ENCODE measurements around the gene NKD1. TPM values are rescaled to one million over a fixed set of nuclear protein-coding genes. Genes with fewer than 3 reads are reported as not detected.

NKD1 gene
- total RNA-seq, 1 donor = under 0.01 TPM

DNA sequence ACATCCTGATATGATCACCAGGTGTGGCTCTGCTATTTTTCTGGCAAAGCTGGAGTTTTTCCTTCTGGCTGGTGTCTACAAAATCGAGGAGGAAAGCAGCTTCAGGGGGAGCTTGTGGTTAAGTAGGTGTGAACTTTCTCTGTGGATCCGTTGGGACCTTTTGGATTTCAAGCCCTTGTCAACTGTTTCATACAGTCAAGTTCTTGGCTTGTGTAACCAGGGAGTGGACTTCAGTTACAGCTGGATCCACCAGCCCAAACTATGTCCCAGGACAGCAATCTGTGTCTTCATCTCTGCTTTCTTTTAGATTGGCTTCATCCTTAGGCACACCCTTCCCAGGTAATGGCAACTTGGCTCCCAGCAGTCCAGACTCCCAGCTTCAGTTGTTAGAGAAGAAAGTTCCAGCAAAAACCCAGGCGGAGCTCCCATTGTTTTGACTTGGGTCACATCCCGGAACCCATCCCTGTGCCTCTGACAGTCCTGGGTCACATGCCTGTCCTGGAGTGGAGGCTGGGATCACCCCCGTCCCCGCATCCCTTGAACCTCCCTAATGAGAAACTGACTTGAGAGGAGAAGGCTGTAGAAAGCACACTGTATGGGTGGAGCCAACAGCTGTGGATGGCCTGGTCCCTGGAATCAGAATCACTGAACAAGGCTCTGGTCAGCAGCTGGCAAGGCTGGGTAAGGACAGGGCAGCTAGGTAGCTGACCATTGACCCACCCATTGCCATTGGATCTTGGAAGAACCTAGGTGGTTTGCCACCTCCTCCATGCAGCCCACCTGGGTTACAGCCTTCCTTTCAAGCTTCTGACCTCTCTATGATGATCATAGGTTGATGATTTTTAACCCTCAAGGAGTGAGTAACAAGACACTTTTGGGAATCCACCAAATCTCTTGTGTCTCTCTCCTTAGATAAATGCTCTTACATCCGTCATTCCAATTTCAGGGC is 18.1 kb downstream of the NKD1 start:
- no peaks in the 10 kb centered on the region for H3K27me3 ChIP-seq (ENCODE audit: insufficient read depth, low read length)
- H3K36me3 ChIP-seq (ENCODE audit: insufficient read depth, low read length) = no peaks in the 10 kb centered on the region
- no peak for TF ChIP-seq CTCF (IDR thresholded peaks at IDR 0.05; ENCODE audit: extremely low read depth, low read depth, low read length)
- DNase-seq (ENCODE audit: insufficient read length, low spot score, missing footprints) = no peak
- no peaks in the 10 kb centered on the region for H4K20me1 ChIP-seq (ENCODE audit: insufficient read depth, low read length)
- H3K4me2 ChIP-seq (ENCODE audit: insufficient read depth, low read length) = no peak overlapping the region
- no peaks in the 10 kb centered on the region for H3K9me3 ChIP-seq (ENCODE audit: low read depth, low read length)
- H2AFZ ChIP-seq (ENCODE audit: low read length) = no peak overlapping the region
- H3K4me1 ChIP-seq (ENCODE audit: insufficient read depth, low read length) = no peaks in the 10 kb centered on the region
- no peak overlapping the region for H3K4me3 ChIP-seq (ENCODE audit: insufficient read depth, low read length)
- no peaks in the 10 kb centered on the region for H3K79me2 ChIP-seq (ENCODE audit: insufficient read depth, low read length)
- H3K27ac ChIP-seq (ENCODE audit: low read depth, low read length) = no peak overlapping the region

DNA sequence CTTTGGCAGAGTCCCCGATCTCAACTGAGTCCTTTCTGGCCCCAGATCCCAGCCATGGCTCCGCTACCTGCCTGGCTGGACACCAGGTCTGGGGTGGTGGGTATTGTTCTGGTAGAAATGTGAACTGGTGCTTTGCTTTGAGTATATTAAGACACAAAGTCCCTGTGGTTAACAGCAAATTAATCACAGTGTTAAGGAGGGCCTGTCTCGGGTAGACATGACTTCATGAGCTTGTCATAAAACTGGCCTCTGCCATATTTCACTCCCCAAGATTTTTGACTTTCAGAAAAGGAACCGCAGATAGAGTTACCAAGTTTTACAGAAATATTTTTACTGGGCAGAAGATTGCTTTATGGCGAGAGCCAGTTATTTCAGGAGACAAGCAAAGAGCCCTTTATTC is 19.5 kb downstream of the NKD1 start:
- Histone ChIP-seq H4K20me1 (ENCODE audit: insufficient read depth, low read length) (no peaks in the 10 kb centered on the region), H3K79me2 (ENCODE audit: insufficient read depth, low read length) (no peaks in the 10 kb centered on the region), H3K4me1 (ENCODE audit: insufficient read depth, low read length) (no peaks in the 10 kb centered on the region), H3K27me3 (ENCODE audit: insufficient read depth, low read length) (no peaks in the 10 kb centered on the region), H3K4me3 (ENCODE audit: insufficient read depth, low read length) (no peak overlapping the region), H2AFZ (ENCODE audit: low read length) (no peak overlapping the region), H3K9me3 (ENCODE audit: low read depth, low read length) (no peaks in the 10 kb centered on the region), H3K36me3 (ENCODE audit: insufficient read depth, low read length) (no peaks in the 10 kb centered on the region), H3K27ac (ENCODE audit: low read depth, low read length) (no peak overlapping the region), H3K4me2 (ENCODE audit: insufficient read depth, low read length) (no peak overlapping the region)
- no peak for DNase-seq (ENCODE audit: insufficient read length, low spot score, missing footprints)
- no peak for TF ChIP-seq CTCF (IDR thresholded peaks at IDR 0.05; ENCODE audit: extremely low read depth, low read depth, low read length)

DNA sequence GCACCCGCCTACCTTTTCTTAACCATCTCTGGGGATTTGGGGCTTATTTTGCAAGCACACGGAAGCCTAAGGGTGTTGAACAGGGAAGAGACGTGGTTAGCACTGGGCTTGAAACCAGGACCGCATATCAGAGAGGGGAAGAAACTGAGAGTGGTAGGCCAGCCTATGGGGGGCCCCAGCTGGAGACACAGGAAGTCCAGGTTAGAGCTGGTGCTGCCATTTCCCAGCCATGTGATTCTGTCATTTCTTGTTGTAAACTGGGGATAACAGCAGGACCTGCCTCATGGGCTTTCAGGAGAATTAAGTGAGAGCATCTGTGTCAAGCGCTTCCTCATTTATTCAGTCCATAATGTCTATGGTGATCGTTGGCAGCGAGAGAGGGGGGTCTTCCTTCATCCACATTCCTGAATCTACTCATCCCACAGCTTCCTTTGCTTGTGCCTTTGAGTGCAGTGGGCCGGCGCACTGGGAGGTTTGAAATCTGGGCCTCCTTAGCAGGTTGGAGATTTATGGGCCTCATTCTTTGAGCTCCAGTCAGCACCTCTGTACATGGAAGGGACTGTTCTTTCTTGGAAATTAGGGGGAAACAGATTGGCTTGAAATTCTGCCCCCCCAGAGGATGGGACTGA is 20.1 kb downstream of the NKD1 start:
- Histone ChIP-seq H3K4me3 (ENCODE audit: insufficient read depth, low read length) (no peak overlapping the region), H2AFZ (ENCODE audit: low read length) (no peak overlapping the region), H3K9me3 (ENCODE audit: low read depth, low read length) (no peaks in the 10 kb centered on the region), H3K4me2 (ENCODE audit: insufficient read depth, low read length) (no peak overlapping the region), H3K27ac (ENCODE audit: low read depth, low read length) (no peak overlapping the region), H4K20me1 (ENCODE audit: insufficient read depth, low read length) (no peaks in the 10 kb centered on the region), H3K79me2 (ENCODE audit: insufficient read depth, low read length) (no peaks in the 10 kb centered on the region), H3K36me3 (ENCODE audit: insufficient read depth, low read length) (no peaks in the 10 kb centered on the region), H3K4me1 (ENCODE audit: insufficient read depth, low read length) (no peaks in the 10 kb centered on the region), H3K27me3 (ENCODE audit: insufficient read depth, low read length) (no peaks in the 10 kb centered on the region)
- no peak for TF ChIP-seq CTCF (IDR thresholded peaks at IDR 0.05; ENCODE audit: extremely low read depth, low read depth, low read length)
- DNase-seq (ENCODE audit: insufficient read length, low spot score, missing footprints) = no peak

DNA sequence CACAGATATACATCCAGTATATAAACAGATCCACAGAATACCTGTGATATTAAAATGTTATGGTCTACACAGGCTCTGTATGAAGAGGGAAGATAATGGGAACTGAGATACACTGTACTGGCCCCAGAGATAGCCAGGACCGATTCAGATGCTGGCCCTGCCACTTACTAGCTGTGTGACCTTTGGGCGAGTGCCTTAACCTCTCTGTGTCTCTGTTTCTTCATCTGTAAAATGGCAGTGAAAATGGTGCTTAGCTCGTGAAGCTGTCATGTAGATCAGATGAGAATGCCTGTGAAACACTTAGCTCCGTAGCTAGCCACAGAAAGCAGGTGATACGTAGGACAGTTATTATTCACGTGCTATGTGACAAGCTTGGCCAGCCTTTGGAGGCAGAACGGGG is 22.2 kb downstream of the NKD1 start:
- Histone ChIP-seq H3K4me1 (ENCODE audit: insufficient read depth, low read length) (no peaks in the 10 kb centered on the region), H3K36me3 (ENCODE audit: insufficient read depth, low read length) (no peaks in the 10 kb centered on the region), H4K20me1 (ENCODE audit: insufficient read depth, low read length) (no peaks in the 10 kb centered on the region), H3K27me3 (ENCODE audit: insufficient read depth, low read length) (no peaks in the 10 kb centered on the region), H3K4me3 (ENCODE audit: insufficient read depth, low read length) (no peak overlapping the region), H3K27ac (ENCODE audit: low read depth, low read length) (no peak overlapping the region), H3K4me2 (ENCODE audit: insufficient read depth, low read length) (no peak overlapping the region), H3K9me3 (ENCODE audit: low read depth, low read length) (no peaks in the 10 kb centered on the region), H2AFZ (ENCODE audit: low read length) (no peak overlapping the region), H3K79me2 (ENCODE audit: insufficient read depth, low read length) (no peaks in the 10 kb centered on the region)
- no peak for DNase-seq (ENCODE audit: insufficient read length, low spot score, missing footprints)
- TF ChIP-seq CTCF (IDR thresholded peaks at IDR 0.05; ENCODE audit: extremely low read depth, low read depth, low read length) = no peak
